ENCODE data around the gene ADH7.

- TF ChIP-seq CTCF (IDR thresholded peaks at IDR 0.05): no peak
- TF ChIP-seq RAD21 (conservative IDR thresholded peaks at IDR 0.05 in 1 of 2, IDR thresholded peaks at IDR 0.05 in 1 of 2): no peak
- TF ChIP-seq RCOR1 (IDR thresholded peaks at IDR 0.05; ENCODE audit: low read depth, low read length): no peak
- no peak for TF ChIP-seq POLR2AphosphoS2 (conservative IDR thresholded peaks at IDR 0.05; ENCODE audit: low read length)
Observed at GRCh38 chr4:99483636-99484035, 48.5 kb upstream of the ADH7 start.

Data from A549 (cell line).